Measurements from ENCODE around the gene GAGE13. TPM values are rescaled to one million over a fixed set of nuclear protein-coding genes. Genes with fewer than 3 reads are reported as not detected.

Gene GAGE13, protein sequence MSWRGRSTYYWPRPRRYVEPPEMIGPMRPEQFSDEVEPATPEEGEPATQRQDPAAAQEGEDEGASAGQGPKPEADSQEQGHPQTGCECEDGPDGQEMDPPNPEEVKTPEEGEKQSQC
- not detected in 2 replicates for total RNA-seq

DNA sequence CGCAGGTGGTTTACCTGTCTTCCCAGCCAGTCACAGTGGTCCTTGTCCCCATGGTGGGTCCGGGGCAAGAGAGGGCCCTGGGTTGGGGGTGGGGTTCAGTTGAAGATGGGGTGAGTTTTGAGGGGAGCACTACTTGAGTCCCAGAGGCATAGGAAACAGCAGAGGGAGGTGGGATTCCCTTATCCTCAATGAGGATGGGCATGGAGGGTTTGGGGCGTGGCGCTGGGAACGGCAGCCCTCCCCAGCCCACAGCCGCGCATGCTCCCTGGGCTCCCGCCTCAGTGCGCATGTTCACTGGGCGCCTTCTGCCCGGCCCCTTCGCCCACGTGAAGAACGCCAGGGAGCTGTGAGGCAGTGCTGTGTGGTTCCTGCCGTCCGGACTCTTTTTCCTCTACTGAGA is at the start of gene GAGE13:
Gene GAGE13, plus strand, starts transcription at position 301 of the 400 bp plus-strand sequence. CDS start 1,156 bp downstream, outside the sequence.

DNA sequence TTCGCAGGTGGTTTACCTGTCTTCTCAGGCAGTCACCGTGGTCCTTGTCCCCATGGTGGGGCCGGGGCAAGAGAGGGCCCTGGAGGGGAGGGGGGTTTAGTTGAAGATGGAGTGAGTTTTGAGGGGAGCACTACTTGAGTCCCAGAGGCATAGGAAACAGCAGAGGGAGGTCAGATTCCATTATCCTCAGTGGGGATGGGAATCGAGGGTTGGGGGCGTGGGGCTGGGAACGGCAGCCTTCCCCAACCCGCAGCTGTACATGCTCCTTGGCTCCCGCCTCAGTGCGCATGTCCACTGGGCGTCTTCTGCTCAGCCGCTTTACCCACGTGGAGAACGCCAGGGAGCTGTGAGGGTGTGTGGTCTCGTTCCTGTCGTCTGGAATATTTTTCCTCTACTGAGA is 28.0 kb upstream of the GAGE13 start, which contains the start of gene GAGE10:
Gene GAGE10, plus strand, starts transcription at position 301 of the 400 bp plus-strand sequence. CDS start 1,214 bp downstream, outside the sequence.

DNA sequence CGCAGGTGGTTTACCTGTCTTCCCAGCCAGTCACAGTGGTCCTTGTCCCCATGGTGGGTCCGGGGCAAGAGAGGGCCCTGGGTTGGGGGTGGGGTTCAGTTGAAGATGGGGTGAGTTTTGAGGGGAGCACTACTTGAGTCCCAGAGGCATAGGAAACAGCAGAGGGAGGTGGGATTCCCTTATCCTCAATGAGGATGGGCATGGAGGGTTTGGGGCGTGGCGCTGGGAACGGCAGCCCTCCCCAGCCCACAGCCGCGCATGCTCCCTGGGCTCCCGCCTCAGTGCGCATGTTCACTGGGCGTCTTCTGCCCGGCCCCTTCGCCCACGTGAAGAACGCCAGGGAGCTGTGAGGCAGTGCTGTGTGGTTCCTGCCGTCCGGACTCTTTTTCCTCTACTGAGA is 9.6 kb upstream of the GAGE13 start, which contains the start of gene GAGE12J:
Gene GAGE12J, plus strand, starts transcription at position 301 of the 400 bp plus-strand sequence. CDS start 1,157 bp downstream, outside the sequence.

Other genes starting within 250 kb of the GAGE13 start
- gene GPKOW, start 207.8 kb upstream of the GAGE13 start, total RNA-seq = 18.9 and 22.5 TPM in 2 replicates
- gene MAGIX, start 168.8 kb upstream of the GAGE13 start, total RNA-seq = 0.65 and 0.76 TPM in 2 replicates
- 44.4 and 45.8 TPM in 2 replicates for gene PLP2, start 159.7 kb upstream of the GAGE13 start, total RNA-seq
- 5.8 and 7.2 TPM in 2 replicates for gene PRICKLE3, start 145.2 kb upstream of the GAGE13 start, total RNA-seq
- under 0.01 and 0.10 TPM in 2 replicates for gene SYP, start 131.4 kb upstream of the GAGE13 start, total RNA-seq
- under 0.01 TPM in 1 of 2 replicates, not detected in the other for gene CACNA1F, start 98.2 kb upstream of the GAGE13 start, total RNA-seq
- gene CCDC22, start 96.1 kb upstream of the GAGE13 start, total RNA-seq = 13.9 and 18.6 TPM in 2 replicates
- gene FOXP3, start 66.9 kb upstream of the GAGE13 start, total RNA-seq = 0.33 TPM in 1 of 2 replicates, not detected in the other
- 1.3 and 2.1 TPM in 2 replicates for gene PPP1R3F, start 61.8 kb upstream of the GAGE13 start, total RNA-seq
- not detected in 2 replicates for gene GAGE10, start 27.9 kb upstream of the GAGE13 start, total RNA-seq
- gene GAGE12J, start 9.5 kb upstream of the GAGE13 start, total RNA-seq = not detected in 2 replicates
- not detected in 2 replicates for gene GAGE12C, start 200.6 kb downstream of the GAGE13 start, total RNA-seq
- not detected in 2 replicates for gene GAGE12D, start 210.2 kb downstream of the GAGE13 start, total RNA-seq
- not detected in 2 replicates for gene GAGE12E, start 219.7 kb downstream of the GAGE13 start, total RNA-seq
- gene GAGE12F, start 229.3 kb downstream of the GAGE13 start, total RNA-seq = not detected in 2 replicates
- gene GAGE12G, start 238.8 kb downstream of the GAGE13 start, total RNA-seq = not detected in 2 replicates
- gene GAGE12H, start 248.4 kb downstream of the GAGE13 start, total RNA-seq = not detected in 2 replicates